Body of pancreas (tissue), 4 donors: Measurements from ENCODE around the gene ARPC2. TPM values are rescaled to one million over a fixed set of nuclear protein-coding genes. Genes with fewer than 3 reads are reported as not detected.

Source experiments
- ATAC-seq: fragments of 150-250 bp; one replicate; pipeline ENCODE4 v1.9.1; 2016
- DNase-seq, 4 donors: peaks; one replicate each; pipeline ENCODE4 v3.0.0-alpha.2; 2019
- H3K27ac ChIP-seq, 4 donors: fragments of 200-600 bp; sonication (generic); 1 replicate in 3 of 4; 2 replicates in 1 of 4; pipeline versions ENCODE4 v1.5.1 to v1.6.1; 2016 to 2019; ENCODE audit warnings: mild to moderate bottlenecking in 1 of 4, mixed read lengths in 1 of 4, moderate library complexity in 1 of 4
- H3K27me3 ChIP-seq, 2 donors: fragments of 200-600 bp; sonication (generic); one replicate each; pipeline ENCODE4 v1.6.0; 2016; ENCODE audit warnings: mild to moderate bottlenecking in 1 of 2
- H3K36me3 ChIP-seq, 2 donors: fragments of 200-600 bp; sonication (generic); replicated peaks in 1 of 2; 2 replicates each; pipeline ENCODE4 v1.5.1; 2016; ENCODE audit warnings: low read depth in 2 of 2; ENCODE audit not compliant: insufficient read depth in 1 of 2
- H3K4me1 ChIP-seq: fragments of 200-600 bp; sonication (generic); one replicate; pipeline ENCODE4 v1.6.0; 2016
- H3K4me3 ChIP-seq, 2 donors: fragments of 200-600 bp; sonication (generic); 1 replicate in 1 of 2; 2 replicates in 1 of 2; pipeline ENCODE4 v1.5.1; 2016 to 2019
- H3K9me3 ChIP-seq, 3 donors: fragments of 200-600 bp; sonication (generic); 1 replicate in 2 of 3; 2 replicates in 1 of 3; pipeline ENCODE4 v1.5.1; 2016
- POLR2A ChIP-seq, 3 donors: fragments of 450-650 bp; IDR thresholded peaks; one replicate each; pipeline ENCODE4 v1.6.1; 2016; ENCODE audit warnings: antibody characterized with exemption in 3 of 3, mild to moderate bottlenecking in 2 of 3
- WGBS, 2 donors: methylation state at CpG; one replicate each; pipeline ENCODE4 v1.1.5; 2017; 5-methylcytosine and 5-hydroxymethylcytosine counted together
- intact Hi-C: fragments of 100-400 bp; cut with DNase I; formaldehyde crosslinking; loops from one replicate; pipeline ENCODE4 v1.15.1; 2023
- total RNA-seq, 2 donors: library from RNA; depleted of rRNA; stranded (reverse); fragments of >200 nt; gene quantifications; one replicate each; pipeline ENCODE4 v1.1.0, GENCODE V29; 2016
- TF ChIP-seq, protein P1 (sequence below), 7 experiments: fragments of 450-650 bp in 4 of 7; fragments of 200-600 bp in 3 of 7; sonication (generic) in 3 of 7; IDR thresholded peaks; one replicate each; pipeline ENCODE4 v1.5.1; 2016 to 2019; ENCODE audit warnings: antibody characterized with exemption in 7 of 7

ARPC2 gene
- total RNA-seq, 2 donors from 2014 or later, result 68.6 to 96.2 TPM

DNA sequence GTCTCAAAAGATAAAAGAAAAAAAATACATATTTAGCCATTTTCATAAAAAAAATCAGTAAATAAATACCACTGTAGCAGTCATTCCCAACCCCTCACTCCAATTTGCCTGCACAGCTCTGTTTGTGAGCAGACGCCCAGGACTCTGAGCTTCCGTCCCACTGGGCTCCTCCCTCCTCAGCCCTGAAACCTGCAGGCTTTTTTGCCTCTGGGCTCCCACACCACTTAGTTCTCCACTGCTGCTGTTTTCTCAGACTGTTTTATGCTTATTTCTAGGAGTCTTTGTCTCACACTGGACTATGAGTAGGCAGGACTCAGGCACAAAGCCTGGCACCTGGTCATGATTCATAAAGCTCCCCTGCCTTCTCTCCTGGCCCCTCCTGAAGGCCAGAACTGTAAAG is 44.1 kb upstream of the ARPC2 start:
- DNase-seq (no peak), ATAC-seq (no peak)
- no peaks in the 10 kb centered on the region for H3K9me3 ChIP-seq
- intact Hi-C loops, result no loop called here
- H3K27me3 ChIP-seq, result no peaks in the 10 kb centered on the region
- 74 to 78% methylated on average over 2 of the region's 2 CpGs for WGBS, 2 donors
- TF ChIP-seq, protein P1, sequence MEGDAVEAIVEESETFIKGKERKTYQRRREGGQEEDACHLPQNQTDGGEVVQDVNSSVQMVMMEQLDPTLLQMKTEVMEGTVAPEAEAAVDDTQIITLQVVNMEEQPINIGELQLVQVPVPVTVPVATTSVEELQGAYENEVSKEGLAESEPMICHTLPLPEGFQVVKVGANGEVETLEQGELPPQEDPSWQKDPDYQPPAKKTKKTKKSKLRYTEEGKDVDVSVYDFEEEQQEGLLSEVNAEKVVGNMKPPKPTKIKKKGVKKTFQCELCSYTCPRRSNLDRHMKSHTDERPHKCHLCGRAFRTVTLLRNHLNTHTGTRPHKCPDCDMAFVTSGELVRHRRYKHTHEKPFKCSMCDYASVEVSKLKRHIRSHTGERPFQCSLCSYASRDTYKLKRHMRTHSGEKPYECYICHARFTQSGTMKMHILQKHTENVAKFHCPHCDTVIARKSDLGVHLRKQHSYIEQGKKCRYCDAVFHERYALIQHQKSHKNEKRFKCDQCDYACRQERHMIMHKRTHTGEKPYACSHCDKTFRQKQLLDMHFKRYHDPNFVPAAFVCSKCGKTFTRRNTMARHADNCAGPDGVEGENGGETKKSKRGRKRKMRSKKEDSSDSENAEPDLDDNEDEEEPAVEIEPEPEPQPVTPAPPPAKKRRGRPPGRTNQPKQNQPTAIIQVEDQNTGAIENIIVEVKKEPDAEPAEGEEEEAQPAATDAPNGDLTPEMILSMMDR (IDR thresholded peaks at IDR 0.05), result no peak
- no peak for TF ChIP-seq POLR2A (IDR thresholded peaks at IDR 0.05)
- H3K4me3 ChIP-seq, result no peak overlapping the region
- H3K27ac ChIP-seq, result no peak overlapping the region
- H3K36me3 ChIP-seq, result no peaks in the 10 kb centered on the region
- peaks cover 12% of the 10 kb centered on the region for H3K4me1 ChIP-seq

DNA sequence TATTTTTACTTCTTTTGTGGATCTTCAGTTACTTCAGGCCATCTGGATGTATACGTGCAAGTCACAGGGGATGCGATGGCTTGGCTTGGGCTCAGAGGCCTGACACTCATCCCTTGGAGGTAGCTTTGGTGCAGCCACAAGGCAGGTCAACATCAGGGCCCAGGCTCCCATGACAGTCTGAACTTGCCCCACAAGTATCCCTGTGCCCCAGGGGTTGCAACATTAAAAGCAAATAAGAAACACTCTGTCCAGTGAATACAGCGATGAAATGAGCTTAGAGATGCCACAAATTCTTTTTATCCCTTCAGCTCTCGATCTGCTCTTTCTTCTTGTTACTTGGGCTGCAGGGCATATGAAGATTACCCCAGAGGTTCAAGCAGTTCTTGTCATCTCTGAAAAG is 37.2 kb upstream of the ARPC2 start:
- H3K4me3 ChIP-seq, result no peak overlapping the region
- WGBS, 2 donors, result 82 to 84% methylated on average over 4 of the region's 4 CpGs
- DNase-seq (no peak), ATAC-seq (no peak)
- H3K27ac ChIP-seq, result no peak overlapping the region
- no peaks in the 10 kb centered on the region for H3K9me3 ChIP-seq
- H3K4me1 ChIP-seq, result no peaks in the 10 kb centered on the region
- intact Hi-C loops, result no loop called here
- no peaks in the 10 kb centered on the region for H3K27me3 ChIP-seq
- no peaks in the 10 kb centered on the region for H3K36me3 ChIP-seq
- no peak for TF ChIP-seq POLR2A (IDR thresholded peaks at IDR 0.05)
- TF ChIP-seq, protein P1 (IDR thresholded peaks at IDR 0.05), result no peak

DNA sequence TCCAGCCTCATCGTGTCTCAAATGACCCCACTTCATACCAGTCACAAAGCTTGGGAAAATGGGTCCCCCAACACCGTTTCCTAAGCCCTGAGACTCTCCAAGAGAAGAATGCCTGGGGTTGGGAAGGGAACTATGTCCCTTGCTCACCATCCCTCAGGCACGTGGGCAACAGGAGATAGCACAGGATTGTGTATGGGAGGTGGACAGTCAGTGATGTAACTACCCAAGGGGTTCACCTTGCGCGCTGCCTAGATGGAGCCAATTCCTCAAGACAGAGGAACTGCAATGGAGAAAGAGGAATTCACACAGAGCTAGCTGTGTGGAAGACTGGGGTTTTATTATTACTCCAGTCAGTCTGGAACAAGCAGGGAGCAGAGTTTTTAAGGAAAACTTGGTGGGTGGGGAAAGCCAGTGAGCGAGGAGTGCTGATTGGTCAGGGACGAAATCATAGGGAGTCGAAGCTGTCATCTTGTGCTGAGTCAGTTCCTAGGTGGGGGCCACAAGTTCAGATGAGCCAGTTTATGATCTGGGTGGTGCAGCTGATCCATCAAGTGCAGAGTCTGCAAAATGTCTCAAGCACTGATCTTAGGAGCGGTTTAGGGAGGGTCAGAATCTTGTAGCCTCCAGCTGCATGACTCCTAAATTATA is 36.4 kb upstream of the ARPC2 start:
- Histone ChIP-seq H3K36me3 (no peaks in the 10 kb centered on the region), H3K9me3 (no peaks in the 10 kb centered on the region), H3K4me3 (no peak overlapping the region), H3K27me3 (no peaks in the 10 kb centered on the region), H3K27ac (no peak overlapping the region), H3K4me1 (no peaks in the 10 kb centered on the region)
- no peak for DNase-seq
- 63 to 64% methylated on average over 9 of the region's 9 CpGs for WGBS, 2 donors
- intact Hi-C loops, result no loop called here
- no peak for ATAC-seq
- no peak for TF ChIP-seq POLR2A (IDR thresholded peaks at IDR 0.05)
- TF ChIP-seq, protein P1 (IDR thresholded peaks at IDR 0.05), result no peak

GRCh38 chr2:218184331-218184730 is 32.7 kb upstream of the ARPC2 start:
- Histone ChIP-seq H3K27me3 (no peaks in the 10 kb centered on the region), H3K4me3 (no peak overlapping the region), H3K36me3 (no peaks in the 10 kb centered on the region), H3K27ac (no peak overlapping the region), H3K4me1 (peaks cover 11% of the 10 kb centered on the region), H3K9me3 (no peaks in the 10 kb centered on the region)
- ATAC-seq (no peak), DNase-seq (no peak)
- TF ChIP-seq, protein P1 (IDR thresholded peaks at IDR 0.05), result no peak
- TF ChIP-seq POLR2A (IDR thresholded peaks at IDR 0.05), result no peak
- 65 to 80% methylated on average over 1 of the region's 1 CpG for WGBS, 2 donors
- intact Hi-C loops, result no loop called here

- H3K36me3 ChIP-seq, result no peaks in the 10 kb centered on the region
- TF ChIP-seq POLR2A (IDR thresholded peaks at IDR 0.05), result no peak
- TF ChIP-seq, protein P1 (IDR thresholded peaks at IDR 0.05), result peak; percentile 59 to 93 (median 86)
- H3K27me3 ChIP-seq, result no peaks in the 10 kb centered on the region
- peaks cover 11% of the 10 kb centered on the region for H3K4me1 ChIP-seq
- H3K27ac ChIP-seq, result peak overlapping the region in 1 of 4 donors; percentile 3
- WGBS, 2 donors, result 32 to 33% methylated on average over 8 of the region's 8 CpGs
- intact Hi-C loops, result no loop called here
- ATAC-seq (peak; percentile 96), DNase-seq (peak; percentile 76 to 85 (median 84))
- H3K4me3 ChIP-seq, result no peak overlapping the region
- no peaks in the 10 kb centered on the region for H3K9me3 ChIP-seq
Observed at GRCh38 chr2:218186355-218186766, 30.6 kb upstream of the ARPC2 start.
